NCI-H526 treated with DMSO at 0.1 percent for 48 hours (cell line): ENCODE measurements around the gene DRC1.
"Not testable (repeated sequence)": the region's sequence is repeated elsewhere in the genome, so short reads cannot be mapped to it uniquely, and the experiment has no call there.

ENCODE experiments used
- DNase-seq: peaks from one replicate; lab custom pipeline; 2025; lab: John Stamatoyannopoulos, UW

DRC1 gene

GRCh38 chr2:26401739-26402541, at the start of gene DRC1:
TSS of gene DRC1 (plus strand) at chr2:26401920. CDS start at chr2:26401990, 70 bp downstream.
- DNase-seq, result peak; percentile 45

GRCh38 chr2:26352892-26353291, 48.8 kb upstream of the DRC1 start:
- DNase-seq, result no peak

- DNase-seq, result not testable (repeated sequence)
Observed at GRCh38 chr2:26354469-26354868, 47.3 kb upstream of the DRC1 start.

- DNase-seq, result no peak
Observed at GRCh38 chr2:26355038-26355995, 46.4 kb upstream of the DRC1 start.

DNA sequence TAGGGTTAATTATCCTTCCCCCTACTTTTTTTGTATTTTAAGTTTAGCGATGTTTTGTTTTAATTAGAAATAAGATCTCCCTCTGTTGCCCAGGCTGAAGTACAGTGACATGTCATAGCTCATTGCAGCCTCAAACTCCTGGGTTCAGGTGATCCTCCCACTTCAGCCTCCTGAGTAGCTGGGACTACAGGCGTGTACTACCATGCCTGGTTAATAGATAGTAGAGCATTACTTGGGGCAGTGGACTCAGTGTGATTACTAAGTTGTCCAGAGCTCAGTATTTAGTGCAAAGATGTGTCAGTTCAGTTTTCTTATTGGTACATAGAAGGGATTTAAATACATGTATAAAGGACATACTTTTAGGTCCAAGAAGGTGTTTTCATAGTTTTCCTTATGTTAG, 45.6 kb upstream of the DRC1 start:
- no peak for DNase-seq

- DNase-seq, result no peak
Observed at GRCh38 chr2:26356771-26357170, 44.9 kb upstream of the DRC1 start.

DNA sequence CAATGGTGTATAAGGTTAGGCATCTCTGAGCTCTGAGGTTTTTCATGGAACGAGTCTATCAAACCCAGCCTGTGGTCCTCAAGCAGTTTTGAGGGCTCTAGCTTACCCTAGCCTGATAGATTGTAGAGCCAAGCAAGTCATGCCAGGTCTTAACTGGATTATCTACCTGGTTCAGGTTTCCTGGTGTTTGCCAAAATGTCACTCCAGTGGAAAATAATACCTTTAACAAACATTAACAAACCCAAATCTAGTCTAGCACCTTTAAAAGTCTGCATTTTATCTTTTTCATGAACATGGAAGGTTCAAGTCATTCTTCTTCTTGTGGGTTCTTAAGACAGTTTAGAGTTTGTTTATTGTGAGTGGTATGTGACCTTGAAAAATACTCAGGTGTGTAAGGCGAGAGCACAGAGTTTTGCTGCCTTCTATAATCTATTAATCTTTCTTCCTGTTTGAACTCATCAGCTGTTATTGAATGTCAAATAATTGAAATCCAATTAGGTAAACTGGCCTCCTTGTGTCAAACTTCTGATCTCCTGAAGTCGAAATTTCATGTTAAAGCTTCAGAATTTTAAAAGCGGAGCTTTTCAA, 41.7 kb upstream of the DRC1 start:
- DNase-seq, result no peak

DNA sequence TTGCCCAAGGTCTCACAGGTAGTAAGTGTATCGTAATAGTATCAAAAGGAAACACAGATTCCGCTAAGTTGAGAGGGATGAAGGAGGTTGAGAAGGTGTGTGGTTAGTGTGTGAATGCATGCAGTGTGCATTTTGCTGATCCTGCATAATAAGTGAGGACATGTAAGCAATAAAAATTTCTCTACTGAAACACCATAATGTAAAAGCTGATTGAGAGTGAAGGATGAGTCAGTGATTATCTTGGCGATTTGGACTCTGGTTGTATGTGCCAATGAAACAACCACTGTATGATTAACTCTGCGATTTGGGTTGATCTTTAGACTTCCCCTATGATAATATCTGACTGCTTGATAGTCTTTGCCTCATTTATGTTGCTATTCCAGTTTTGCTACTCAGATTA, 38.4 kb upstream of the DRC1 start:
- no peak for DNase-seq

DNA sequence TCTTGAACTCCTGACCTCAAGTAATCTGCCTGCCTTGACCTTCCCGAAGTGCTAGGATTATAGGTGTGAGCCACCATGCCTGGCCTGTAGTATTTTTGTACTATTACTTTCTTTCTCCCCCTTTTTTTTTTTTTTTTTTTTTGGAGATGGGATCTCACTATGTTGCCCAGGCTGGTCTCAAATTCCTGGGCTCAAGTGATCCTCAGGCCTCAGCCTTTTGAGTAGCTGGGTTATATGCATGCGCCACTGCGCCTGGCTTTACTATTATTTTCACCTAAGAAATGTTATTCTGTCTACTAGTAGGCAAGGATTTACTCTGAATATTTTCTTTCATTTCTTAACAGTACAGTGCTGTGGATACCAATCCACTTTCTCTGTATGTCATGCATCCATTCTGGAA, 37.8 kb upstream of the DRC1 start:
- DNase-seq, result no peak

DNA sequence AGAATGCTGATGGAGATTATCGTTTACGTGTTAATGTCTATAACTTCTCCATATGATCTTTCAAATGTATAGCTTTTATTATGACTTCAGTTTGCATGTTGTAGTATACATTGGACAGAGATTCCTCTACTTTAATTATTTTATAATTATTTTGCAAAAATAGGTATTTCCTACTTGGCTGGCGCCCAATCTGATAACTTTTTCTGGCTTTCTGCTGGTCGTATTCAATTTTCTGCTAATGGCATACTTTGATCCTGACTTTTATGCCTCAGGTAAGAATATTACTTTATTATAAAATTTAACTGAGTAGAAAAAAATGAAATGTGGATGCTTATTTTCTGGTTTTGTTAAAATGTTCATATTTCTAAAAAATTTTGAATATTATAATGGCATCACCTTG, 37.1 kb upstream of the DRC1 start:
- DNase-seq, result no peak

DNA sequence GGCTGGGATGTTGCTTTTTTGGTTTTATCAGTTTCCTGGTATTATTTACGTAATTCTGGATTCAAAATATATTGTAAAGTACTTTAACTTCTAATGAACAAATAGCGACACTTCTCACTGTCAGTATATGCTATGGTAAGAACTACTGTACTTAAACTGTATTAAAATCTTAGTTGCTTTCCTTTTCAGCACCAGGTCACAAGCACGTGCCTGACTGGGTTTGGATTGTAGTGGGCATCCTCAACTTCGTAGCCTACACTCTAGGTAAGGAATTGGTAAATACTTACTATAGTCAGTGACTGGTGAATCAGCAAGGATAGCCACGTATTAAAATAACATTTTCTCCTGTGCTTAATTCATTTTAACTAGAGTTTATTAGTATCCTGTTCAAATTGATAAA, 34.8 kb upstream of the DRC1 start:
- no peak for DNase-seq

DNA sequence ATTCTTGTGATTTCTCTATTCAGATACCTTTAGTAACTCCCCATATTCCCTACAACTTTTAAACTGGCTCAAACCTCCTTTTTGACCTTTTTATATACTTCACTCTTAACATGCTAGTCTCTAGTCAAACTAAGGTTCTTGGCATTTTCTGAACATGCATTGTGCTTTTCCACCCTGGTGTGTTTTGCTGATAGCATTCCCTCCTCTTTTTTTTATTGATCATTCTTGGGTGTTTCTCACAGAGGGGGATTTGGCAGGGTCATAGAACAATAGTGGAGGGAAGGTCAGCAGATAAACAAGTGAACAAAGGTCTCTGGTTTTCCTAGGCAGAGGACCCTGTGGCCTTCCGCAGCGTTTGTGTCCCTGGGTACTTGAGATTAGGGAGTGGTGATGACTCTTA, 32.1 kb upstream of the DRC1 start:
- DNase-seq, result not testable (repeated sequence)

- DNase-seq, result not testable (repeated sequence)
Observed at GRCh38 chr2:26370909-26371308, 30.8 kb upstream of the DRC1 start.

- no peak for DNase-seq
Observed at GRCh38 chr2:26376799-26377198, 24.9 kb upstream of the DRC1 start.

GRCh38 chr2:26380281-26380680, 21.4 kb upstream of the DRC1 start:
- DNase-seq, result no peak

DNA sequence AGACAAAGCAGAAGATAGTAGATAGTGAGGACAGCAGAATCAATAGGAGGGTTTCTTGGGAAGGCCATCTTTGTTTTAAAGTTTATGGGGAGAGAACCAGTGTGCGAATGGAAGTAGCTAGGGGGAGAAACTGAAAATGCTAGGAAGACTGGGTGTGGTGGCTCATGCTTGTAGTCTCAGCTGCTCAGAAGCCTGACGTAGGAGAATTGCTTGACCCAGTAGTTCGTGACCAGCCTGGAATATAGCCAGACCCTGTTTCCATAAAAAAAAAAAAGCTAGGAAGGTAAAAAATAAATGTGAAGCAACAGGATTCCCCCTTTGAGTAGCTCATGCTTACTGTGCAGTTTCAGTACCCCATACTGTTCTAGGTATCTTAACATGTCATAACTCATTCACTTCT, 19.2 kb upstream of the DRC1 start:
- no peak for DNase-seq

- no peak for DNase-seq
Observed at GRCh38 chr2:26384183-26384582, 17.5 kb upstream of the DRC1 start.

DNA sequence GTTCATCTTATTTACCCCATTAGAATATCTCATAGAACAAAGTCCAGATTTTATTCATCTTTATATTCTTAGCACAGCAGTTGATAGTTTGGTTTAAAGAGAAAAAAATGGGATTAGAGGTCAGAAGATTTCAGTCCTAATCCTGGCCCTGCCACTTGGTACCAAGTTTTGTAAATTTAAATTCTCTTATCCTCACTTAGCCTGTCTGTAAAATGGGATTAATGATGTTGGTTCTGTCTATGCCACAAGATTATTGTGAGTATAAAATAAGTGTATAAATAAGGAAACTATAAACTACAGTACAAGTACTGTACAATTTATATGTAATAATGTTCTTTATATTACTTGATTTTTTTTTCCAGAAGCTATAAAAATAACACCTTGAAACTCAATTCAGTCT, 17.1 kb upstream of the DRC1 start:
- no peak for DNase-seq

DNA sequence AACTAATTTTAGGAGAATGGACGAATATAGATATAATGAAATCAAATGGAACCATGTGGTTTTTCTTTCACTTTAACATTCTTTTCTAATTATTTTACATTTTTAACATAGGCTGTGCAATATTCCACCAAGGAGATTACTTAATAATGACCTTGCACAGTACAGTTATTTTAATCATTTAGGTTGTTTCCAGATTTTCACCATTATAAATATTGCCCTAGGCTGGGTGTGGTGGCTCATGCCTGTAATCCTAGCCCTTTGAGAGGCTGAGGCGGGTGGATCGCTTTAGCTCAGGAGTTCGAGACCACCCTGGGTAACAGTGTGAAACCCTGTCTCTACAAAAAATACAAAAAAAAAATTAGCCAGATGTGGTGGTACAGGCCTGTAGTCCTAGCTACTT, 14.5 kb upstream of the DRC1 start:
- DNase-seq, result no peak

DNA sequence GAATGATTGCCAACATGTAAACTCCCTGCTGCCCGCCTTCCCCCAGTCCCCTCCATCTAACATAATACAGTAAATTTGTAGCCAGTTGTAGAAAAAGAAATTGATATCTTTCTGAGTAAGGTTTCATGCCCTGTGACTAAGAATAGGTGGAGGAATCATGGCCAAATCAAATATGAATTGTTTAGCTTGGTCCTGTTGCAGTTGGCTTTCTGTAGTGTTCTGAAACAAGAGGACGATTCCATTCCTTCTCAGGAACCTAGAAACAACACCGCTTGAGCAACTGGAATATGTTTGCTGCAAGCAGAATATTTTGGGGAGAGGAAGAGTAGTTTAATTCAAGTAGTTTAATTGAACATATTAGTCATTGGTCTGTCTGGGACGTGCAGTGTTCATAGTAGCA, 7.0 kb upstream of the DRC1 start:
- DNase-seq, result no peak

DNA sequence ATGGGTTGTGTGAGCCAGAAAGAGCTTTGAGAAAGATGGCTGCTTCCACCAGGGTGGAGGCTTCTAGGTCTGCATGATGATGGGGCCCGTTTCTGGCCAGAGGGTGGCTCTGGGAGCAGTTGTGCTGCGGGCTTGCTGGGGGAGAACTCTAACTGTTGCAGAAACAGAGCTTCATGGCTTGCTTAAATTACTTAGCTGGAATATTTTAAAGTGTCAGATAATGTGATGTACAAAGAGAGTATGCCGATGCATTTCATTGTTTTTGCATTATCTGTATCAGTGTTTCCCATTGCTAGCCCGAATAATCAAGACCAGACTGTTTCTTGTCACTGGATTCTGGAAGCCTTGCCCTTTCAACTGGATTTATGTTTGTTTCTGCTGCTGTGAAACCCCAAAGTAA, 6.3 kb upstream of the DRC1 start:
- no peak for DNase-seq

DNA sequence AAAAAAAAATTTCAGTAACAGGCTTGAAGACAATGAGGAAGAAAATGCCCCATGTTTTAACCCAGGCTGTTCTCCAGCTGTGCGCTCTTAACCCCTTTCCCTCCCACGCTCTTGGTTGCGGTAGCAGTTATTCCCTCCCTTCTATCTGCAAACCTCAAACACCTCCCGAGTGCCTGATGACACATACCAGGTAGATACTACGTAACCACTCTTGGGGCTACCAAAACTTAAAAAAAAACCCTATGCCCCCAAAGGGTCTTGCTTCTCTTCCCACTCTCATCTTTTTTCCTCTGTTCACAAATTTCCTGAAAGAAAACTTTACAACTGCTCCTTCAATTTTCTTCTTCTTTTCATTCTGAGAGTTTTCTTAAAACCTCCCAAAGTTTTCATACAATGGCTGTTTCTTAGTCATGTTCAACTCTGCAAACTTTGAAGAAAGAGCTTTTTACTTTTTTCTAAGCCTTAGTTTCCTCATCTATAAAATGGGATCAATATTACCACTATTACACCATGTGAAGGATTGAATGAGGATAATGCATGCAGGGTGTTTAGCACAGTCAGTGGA, 4.9 kb upstream of the DRC1 start:
- DNase-seq, result no peak
